Measurements from ENCODE around the gene PLCG2.
"Not testable (repeated sequence)": the region's sequence is repeated elsewhere in the genome, so short reads cannot be mapped to it uniquely, and the experiment has no call there.

The PLCG2 gene

DNA sequence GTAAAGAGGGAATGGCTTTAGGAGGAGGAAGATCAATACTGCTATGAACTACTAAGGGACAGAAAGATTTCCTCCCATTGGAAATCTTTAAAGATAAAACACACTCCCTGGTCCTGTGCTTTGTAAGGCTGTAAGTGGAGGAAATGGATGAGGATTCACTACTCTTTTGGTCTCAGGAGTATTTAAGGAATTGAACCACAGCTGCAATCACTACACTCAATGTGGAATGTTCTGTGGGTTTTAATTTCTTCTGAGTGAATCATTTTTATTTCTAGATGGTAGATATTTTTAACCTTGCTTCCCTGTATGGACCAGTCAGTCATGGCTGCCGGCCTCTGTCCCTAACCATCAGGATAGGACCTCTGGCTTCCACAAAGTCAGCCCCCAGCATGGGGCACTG is 166.6 kb downstream of the PLCG2 start:
- DNase-seq, result no peak

DNA sequence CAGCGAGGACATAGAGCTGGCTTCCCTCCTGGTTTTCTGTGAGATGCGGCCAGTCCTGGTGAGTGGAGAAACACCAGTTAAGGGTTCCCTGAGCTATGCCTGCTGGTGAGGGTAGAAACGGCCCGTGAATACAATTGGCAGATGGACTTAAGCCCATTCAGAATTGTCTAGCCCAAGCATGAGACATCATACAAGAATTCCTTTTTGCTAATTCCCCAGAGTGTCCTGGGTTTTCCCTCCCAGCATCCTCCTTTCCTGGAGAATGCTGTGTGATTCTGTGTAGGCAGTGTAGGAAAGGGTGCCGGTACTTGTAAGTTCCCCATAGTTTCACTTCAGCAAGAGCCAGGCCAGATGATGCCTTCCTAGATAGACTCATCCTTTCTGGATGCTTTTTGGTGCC is 167.1 kb downstream of the PLCG2 start:
- no peak for DNase-seq

DNA sequence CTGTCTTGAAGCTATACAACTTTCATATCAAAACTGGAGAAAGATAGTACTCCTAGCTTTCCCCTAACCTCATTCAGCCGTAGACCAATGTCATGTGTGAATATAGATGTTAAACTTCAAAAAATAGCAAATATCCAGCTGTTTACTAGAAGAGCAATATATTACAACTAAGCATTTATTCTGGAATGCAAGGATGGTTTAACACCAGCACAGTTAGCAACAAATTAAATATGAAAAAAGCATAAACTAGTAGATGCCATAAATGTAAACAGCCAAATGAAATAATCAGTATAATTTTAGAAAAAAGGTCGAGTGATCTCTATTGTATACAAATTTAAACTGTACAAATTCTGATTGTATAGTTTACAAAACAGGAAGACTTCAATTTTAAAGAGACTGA is 172.5 kb downstream of the PLCG2 start:
- DNase-seq, result no peak

GRCh38 chr16:81956213-81956948 is 177.3 kb downstream of the PLCG2 start:
- DNase-seq, result no peak

DNA sequence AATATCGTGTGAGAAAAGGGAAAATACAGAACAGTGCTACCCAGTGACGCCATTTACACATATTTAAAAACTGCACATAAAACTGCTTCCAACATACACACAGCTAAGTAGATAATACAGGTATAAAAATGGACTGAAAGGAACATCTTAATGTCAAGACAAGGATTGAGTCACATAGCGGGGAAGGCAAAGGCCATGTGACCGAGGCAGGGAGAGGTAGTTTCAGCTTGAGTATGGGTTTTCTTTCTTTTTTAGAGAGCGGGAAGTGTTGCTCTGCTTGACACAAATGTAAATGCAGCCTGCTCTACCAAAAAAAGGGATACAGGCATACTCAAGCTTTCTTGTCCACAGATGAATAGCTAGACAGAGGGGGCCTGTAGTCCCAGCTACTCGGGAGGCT is 185.7 kb downstream of the PLCG2 start:
- DNase-seq, result no peak

DNA sequence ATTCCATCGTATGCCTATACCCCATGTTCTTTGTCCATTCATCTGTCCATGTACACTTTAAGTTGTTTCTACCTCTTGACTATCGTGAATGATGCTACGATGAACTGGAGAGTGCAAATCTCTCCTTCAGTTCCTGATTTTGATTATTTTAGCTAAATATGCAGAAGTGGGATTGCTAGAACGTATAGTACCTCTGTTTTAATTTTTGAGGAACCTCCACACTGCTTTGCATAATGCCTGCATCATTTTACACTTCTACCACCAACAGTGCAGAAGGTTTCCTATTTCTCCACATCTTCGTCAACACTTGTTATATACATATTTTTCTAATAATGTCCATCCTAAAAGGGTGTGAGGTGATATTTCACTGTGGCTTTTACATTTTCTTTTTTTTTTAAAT is 188.3 kb downstream of the PLCG2 start:
- DNase-seq, result no peak

- DNase-seq, result no peak
Observed at GRCh38 chr16:81971853-81972252, 192.8 kb downstream of the PLCG2 start.

- DNase-seq, result no peak
Observed at GRCh38 chr16:81973737-81974136, 194.6 kb downstream of the PLCG2 start.

GRCh38 chr16:81975637-81976036 is 196.5 kb downstream of the PLCG2 start:
- DNase-seq, result no peak

GRCh38 chr16:81977335-81977942 is 198.3 kb downstream of the PLCG2 start:
- DNase-seq, result not testable (repeated sequence)

GRCh38 chr16:81987121-81987520 is 208.0 kb downstream of the PLCG2 start:
- DNase-seq, result no peak

GRCh38 chr16:81987706-81988105 is 208.6 kb downstream of the PLCG2 start:
- DNase-seq, result no peak

DNA sequence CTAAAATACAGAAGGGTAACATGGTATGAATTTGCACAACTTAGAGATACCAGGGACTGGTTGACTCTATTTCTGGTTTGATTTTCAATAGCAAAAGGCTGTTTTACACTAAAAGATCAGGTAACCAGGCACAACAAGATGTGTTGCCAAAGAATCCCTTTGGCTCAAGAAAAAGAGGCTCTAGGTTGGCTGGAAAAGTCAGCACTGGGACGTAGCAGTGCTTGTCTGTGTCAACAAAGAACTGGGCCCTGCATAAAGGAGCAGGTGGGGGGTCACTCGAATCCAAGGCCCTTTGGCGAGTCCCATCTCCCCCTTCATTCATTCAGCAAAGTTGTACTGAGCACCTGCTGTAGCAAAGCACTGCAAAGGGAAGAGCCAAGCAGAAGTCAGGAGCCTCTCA is 213.8 kb downstream of the PLCG2 start:
- no peak for DNase-seq

DNA sequence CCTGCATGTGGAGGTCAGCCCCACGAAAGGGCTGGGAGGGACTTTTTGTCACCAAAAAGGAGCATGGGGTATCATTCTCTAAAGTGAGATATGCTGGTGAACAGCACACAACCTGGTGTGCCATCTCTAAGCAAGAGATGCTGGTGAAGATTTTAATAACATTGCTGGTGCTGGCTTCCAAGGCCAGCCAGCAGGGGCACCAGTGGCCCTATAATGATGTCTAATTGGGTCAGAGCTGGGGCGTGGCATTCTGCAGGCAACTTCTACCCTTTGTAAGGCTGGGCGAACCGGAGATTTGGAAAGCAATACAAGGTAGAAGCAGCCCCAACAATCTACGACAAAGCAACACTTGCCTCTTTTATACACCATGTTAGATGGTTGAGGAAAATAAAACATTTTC is 215.4 kb downstream of the PLCG2 start:
- DNase-seq, result no peak

GRCh38 chr16:81995651-81996050 is 216.6 kb downstream of the PLCG2 start:
- DNase-seq, result no peak

DNA sequence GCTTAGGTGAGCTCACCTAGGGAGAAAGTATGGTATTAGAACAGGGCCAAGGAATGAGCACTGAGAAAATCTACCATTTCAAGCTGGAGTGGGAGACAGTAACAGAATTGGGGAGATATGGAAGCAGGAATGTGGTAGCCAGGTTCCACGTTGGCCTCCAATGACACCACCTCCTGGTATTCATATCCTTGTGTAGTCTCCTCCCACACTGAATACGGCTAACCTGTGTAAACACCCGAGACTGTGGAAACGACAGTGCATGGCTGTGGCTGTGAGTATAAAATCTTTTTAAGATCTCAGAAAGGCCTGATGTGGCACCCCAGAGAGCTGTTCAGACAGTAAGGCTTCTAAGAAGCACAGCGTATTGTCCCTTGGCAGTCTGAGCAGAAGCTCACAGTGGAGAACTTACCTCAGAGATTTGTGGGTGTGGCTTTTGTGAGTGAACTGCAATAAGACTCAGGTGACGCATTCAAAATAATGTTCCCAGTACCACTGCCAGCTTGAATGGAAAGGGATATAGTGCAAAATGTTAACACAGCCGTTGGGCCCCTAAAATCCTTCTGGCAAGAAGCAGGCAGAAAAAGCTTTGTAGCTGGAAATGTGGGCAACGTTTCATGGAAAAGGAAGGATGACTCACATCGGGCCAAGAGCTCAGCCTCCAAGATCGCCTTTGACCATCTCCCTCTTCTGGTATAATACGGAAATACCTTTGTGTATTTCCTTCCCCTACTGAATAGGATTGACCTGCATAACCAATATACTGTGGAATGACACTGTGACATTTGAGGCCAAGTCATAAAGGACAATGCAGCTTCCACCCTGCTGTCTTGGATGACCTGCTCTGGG is 217.8 kb downstream of the PLCG2 start:
- no peak for DNase-seq

DNA sequence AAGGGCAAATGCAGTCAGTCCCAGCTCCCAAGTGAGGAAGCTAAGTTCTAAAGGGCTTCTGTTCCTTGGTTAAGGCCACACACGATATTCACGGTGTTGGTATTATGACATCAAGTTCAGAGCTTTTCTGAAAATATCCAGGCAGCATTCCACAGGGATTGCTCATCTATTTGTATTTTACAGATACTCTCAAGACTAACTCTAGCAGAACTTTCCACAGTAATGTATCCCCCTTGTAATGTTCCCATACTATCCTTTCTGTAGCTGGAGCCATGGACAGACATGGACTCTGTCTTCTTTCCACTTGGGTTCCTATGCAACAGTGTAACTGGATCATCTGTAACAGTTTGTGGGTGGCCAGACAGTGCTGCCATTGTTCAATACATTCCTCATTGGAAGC is 218.6 kb downstream of the PLCG2 start:
- no peak for DNase-seq

DNA sequence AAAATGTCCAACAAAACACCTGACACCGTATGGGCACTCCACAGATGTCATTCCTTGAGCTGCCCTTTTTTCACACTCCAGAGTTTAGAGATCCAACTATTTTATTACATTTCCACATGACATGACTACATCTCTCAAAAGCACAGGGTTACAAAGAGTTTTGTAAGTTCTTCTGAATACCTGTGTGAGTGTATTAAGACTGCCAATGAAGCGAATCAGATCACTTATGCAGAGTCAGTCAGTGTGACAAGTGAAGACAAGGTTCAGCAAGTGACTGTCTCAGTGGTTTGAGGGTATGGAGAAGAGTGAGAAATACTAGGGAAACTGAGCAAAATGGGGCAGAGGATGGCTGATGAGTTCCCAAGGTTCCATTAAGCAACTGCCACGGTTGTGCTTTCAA is 223.7 kb downstream of the PLCG2 start:
- DNase-seq, result no peak

GRCh38 chr16:82004601-82005000 is 225.5 kb downstream of the PLCG2 start:
- DNase-seq, result no peak

- no peak for DNase-seq
Observed at GRCh38 chr16:82005027-82005830, 226.1 kb downstream of the PLCG2 start.

DNA sequence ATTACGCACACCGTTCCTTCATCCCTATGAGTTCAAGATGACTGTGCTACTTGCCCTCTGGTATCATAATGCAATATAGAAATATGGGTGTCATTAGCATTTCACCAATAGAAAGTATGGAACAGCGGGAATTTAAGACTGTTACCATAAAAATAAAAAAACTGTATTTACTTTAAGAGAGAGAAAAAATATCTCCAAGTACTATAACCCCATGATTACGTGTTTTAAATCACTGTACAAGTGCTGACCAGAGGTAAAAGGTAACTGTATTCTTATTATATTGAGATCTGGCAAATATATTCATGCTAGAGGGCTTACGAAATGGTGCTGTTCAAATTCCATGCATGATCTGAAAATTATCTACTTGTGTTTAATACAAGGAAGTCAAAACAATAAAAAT is 226.9 kb downstream of the PLCG2 start:
- DNase-seq, result no peak

- DNase-seq, result no peak
Observed at GRCh38 chr16:82007189-82007588, 228.1 kb downstream of the PLCG2 start.

GRCh38 chr16:82008957-82009592 is 230.0 kb downstream of the PLCG2 start:
- DNase-seq, result no peak
